Psoas muscle (tissue), 8 donors: ENCODE measurements around the gene GPR142. TPM values are rescaled to one million over a fixed set of nuclear protein-coding genes. Genes with fewer than 3 reads are reported as not detected.

Source experiments
- ATAC-seq, 4 donors: fragments of 200-7000 bp; cut with Tn5 transposase; one replicate each; pipeline ENCODE4 v1.9.1; 2020; ENCODE audit warnings: moderate library complexity in 3 of 4, mild to moderate bottlenecking in 2 of 4
- DNase-seq, 2 donors: peaks; one replicate each; pipeline ENCODE4 v3.0.0-alpha.2; 2020
- H3K27ac ChIP-seq: fragments of 200-600 bp; one replicate; pipeline ENCODE4 v1.8.0; 2022
- H3K27me3 ChIP-seq, 3 donors: fragments of 200-600 bp in 1 of 3; one replicate each; pipeline versions ENCODE4 v1.6.1 to v1.8.0; 2013 to 2022; ENCODE audit warnings: low read length in 2 of 3, mild to moderate bottlenecking in 2 of 3, moderate library complexity in 1 of 3; ENCODE audit not compliant: insufficient read depth in 3 of 3
- H3K36me3 ChIP-seq, 2 donors: fragments of 200-600 bp in 1 of 2; one replicate each; pipeline versions ENCODE4 v1.6.1 to v1.8.0; 2013 to 2022; ENCODE audit warnings: low read depth in 1 of 2, mild to moderate bottlenecking in 1 of 2, moderate library complexity in 1 of 2; ENCODE audit not compliant: insufficient read depth in 1 of 2
- H3K4me1 ChIP-seq: fragments of 200-600 bp; one replicate; pipeline ENCODE4 v1.8.0; 2022
- H3K4me3 ChIP-seq: fragments of 200-600 bp; one replicate; pipeline ENCODE4 v1.8.0; 2022; ENCODE audit warnings: mild to moderate bottlenecking
- H3K9me3 ChIP-seq: fragments of 200-600 bp; one replicate; pipeline ENCODE4 v1.8.0; 2022
- CTCF ChIP-seq: fragments of 200-600 bp; IDR thresholded peaks from one replicate; pipeline ENCODE4 v1.8.0; 2022; ENCODE audit warnings: antibody characterized with exemption
- WGBS, 3 donors: extraction: QIAGEN DNeasy Blood & Tissue Kit; methylation state at CpG; one replicate each; pipeline versions ENCODE4 v1.1.6 to v1.1.7; 2013; 5-methylcytosine and 5-hydroxymethylcytosine counted together
- intact Hi-C, 2 donors: fragments of 100-400 bp; cut with DNase I; formaldehyde crosslinking; loops; one replicate each; pipeline versions ENCODE4 v1.11.0 to v1.14.2; 2022
- polyA plus RNA-seq, 3 donors: library from polyadenylated mRNA; stranded (reverse); fragments of 200-250 nt; gene quantifications; one replicate each; pipeline ENCODE4 v1.2.3, GENCODE V29; 2013
- total RNA-seq, 4 donors: library from RNA; stranded (reverse); fragmentation: NEBNext Ultra II Directional in 2 of 4; extraction: Animal tissue kit (Norgen Biotek cat#: 25700) in 2 of 4; gene quantifications; one replicate each; pipeline versions ENCODE4 v1.2.1 to v1.2.4, GENCODE V29; 2021 to 2023
- donor health status: healthy with polysubstance abuse.
- donor health status: DM: no; HTN: no; CAD: no; lungs with moderate emphysema.
- donor health status: Bipolar disorder and iron deficiency.
- donor health status: healthy.
- donor health status: DM: yes; HTN: yes; CAD: no.
- donor health status: DM: no; HTN: no; CAD: no.
- donor health status: DM: no; HTN: no; CAD: no.
- donor health status: DM: yes; HTN: yes; CAD: no.

Gene GPR142
- total and polyA plus RNA-seq, 7 donors: not detected

- 75 to 85% (median 77%) methylated on average over 7 of the region's 7 CpGs for WGBS, 3 donors
These were observed 46.2 kb downstream of the GPR142 start for GRCh38 chr17:74413491-74413890.

GRCh38 chr17:74414510-74414909, 47.2 kb downstream of the GPR142 start:
- Histone ChIP-seq H3K4me1 (peaks cover 18% of the 10 kb centered on the region), H3K27me3 (no peaks in the 10 kb centered on the region), H3K4me3 (no peak overlapping the region), H3K36me3 (no peaks in the 10 kb centered on the region), H3K9me3 (no peaks in the 10 kb centered on the region), H3K27ac (no peak overlapping the region)
- intact Hi-C loops: no loop called here
- DNase-seq (no peak), ATAC-seq (no peak)
- TF ChIP-seq CTCF: no peak
- WGBS, 3 donors: 89 to 93% (median 92%) methylated on average over 3 of the region's 3 CpGs

More at GRCh38 chr17:74413491-74413890, 46.2 kb downstream of the GPR142 start:
- no peak for ATAC-seq
- H3K36me3 ChIP-seq: no peaks in the 10 kb centered on the region
- no peak overlapping the region for H3K27ac ChIP-seq
- DNase-seq: no peak
- no peak overlapping the region for H3K4me3 ChIP-seq
- no peaks in the 10 kb centered on the region for H3K27me3 ChIP-seq
- H3K4me1 ChIP-seq: peaks cover 17% of the 10 kb centered on the region
- intact Hi-C loops: no loop called here
- no peak for TF ChIP-seq CTCF
- no peaks in the 10 kb centered on the region for H3K9me3 ChIP-seq

GRCh38 chr17:74415608-74416396, 48.5 kb downstream of the GPR142 start:
- ATAC-seq (no peak), DNase-seq (no peak)
- 93 to 95% (median 94%) methylated on average over 13 of the region's 13 CpGs for WGBS, 3 donors
- no peaks in the 10 kb centered on the region for H3K27me3 ChIP-seq
- H3K9me3 ChIP-seq: no peaks in the 10 kb centered on the region
- H3K27ac ChIP-seq: no peak overlapping the region
- H3K36me3 ChIP-seq: no peaks in the 10 kb centered on the region
- intact Hi-C loops: loop anchor here in 1 of 2 donors (5.0 kb wide), 1 partner anchor 36 kb away; no protein-coding TSS in a partner anchor
- peaks cover 18% of the 10 kb centered on the region for H3K4me1 ChIP-seq
- TF ChIP-seq CTCF: no peak
- H3K4me3 ChIP-seq: no peak overlapping the region

DNA sequence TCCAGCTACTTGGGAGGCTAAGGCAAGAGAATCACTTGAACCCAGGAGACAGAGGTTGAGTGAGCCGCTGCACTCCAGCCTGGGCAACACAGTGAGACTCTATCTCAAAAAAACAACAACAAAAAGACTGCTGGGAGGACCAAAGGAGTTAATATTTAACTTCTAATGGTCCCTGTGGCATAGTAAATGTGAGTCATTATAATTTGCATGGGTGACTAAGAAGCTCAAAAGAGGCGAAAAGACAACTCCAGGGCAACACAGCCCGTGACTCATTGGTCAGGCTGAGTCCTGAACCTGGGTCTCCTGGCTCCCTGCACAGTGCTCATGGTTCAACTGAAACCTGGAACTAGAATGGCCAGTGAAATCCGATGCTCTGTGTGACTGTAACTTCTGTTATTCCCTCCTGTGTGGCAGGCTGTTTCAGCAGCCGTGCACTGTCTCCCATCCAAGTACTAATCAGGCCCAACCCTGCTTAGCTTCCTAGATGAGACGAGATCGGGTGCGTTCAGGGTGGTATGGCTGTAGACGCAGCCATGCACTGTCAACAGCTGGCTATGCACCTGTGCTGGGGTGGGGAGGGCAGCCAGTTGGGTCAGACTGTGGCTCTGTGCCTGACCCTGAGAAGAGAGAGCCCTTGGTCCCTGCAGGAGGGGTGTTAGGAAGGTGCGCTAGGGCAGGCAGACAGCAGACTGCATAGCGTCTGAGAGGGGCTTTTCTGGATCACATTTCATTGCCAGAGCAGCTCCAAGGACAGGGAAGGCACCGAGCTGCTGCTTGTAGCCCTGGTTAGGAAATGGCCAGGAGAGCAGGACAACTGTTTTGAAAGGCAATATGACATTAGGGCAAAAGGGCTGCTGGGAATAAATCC, 50.1 kb downstream of the GPR142 start:
- Histone ChIP-seq H3K4me1 (peaks cover 18% of the 10 kb centered on the region), H3K4me3 (no peak overlapping the region), H3K9me3 (no peaks in the 10 kb centered on the region), H3K27ac (peak overlapping the region; percentile 85), H3K27me3 (no peaks in the 10 kb centered on the region), H3K36me3 (no peaks in the 10 kb centered on the region)
- no peak for TF ChIP-seq CTCF
- ATAC-seq (peak; percentile 89 to 95 (median 92)), DNase-seq (peak; percentile 42 to 64)
- intact Hi-C loops: loop anchor here in 1 of 2 donors (5.0 kb wide), 1 partner anchor 35 kb away; no protein-coding TSS in a partner anchor
- WGBS, 3 donors: 31 to 38% (median 35%) methylated on average over 12 of the region's 12 CpGs
